Endothelial cell (in vitro differentiated cells): ENCODE data around the gene RHBDF1. TPM values are rescaled to one million over a fixed set of nuclear protein-coding genes. Genes with fewer than 3 reads are reported as not detected.
"Not testable (repeated sequence)": the region's sequence is repeated elsewhere in the genome, so short reads cannot be mapped to it uniquely, and the experiment has no call there.

ENCODE experiments used
- DNase-seq: peaks from one replicate; pipeline ENCODE4 v3.0.0; 2021; ENCODE audit warnings: low spot score
- H3K27ac Mint-ChIP-seq: one replicate; pipeline ENCODE4 v1.8.0; 2021; ENCODE audit warnings: mixed read lengths, inconsistent platforms; ENCODE audit not compliant: unreplicated experiment
- H3K27me3 Mint-ChIP-seq: one replicate; pipeline ENCODE4 v1.8.0; 2021; ENCODE audit warnings: mild to moderate bottlenecking, moderate library complexity, mixed read lengths, inconsistent platforms; ENCODE audit not compliant: unreplicated experiment
- H3K36me3 Mint-ChIP-seq: one replicate; pipeline ENCODE4 v1.8.0; 2021; ENCODE audit warnings: mild to moderate bottlenecking, low read depth, mixed read lengths, inconsistent platforms; ENCODE audit not compliant: unreplicated experiment
- H3K4me1 Mint-ChIP-seq: one replicate; pipeline ENCODE4 v1.8.0; 2021; ENCODE audit warnings: mild to moderate bottlenecking, mixed read lengths, inconsistent platforms; ENCODE audit not compliant: unreplicated experiment
- H3K4me3 Mint-ChIP-seq: one replicate; pipeline ENCODE4 v1.8.0; 2021; ENCODE audit warnings: mild to moderate bottlenecking, mixed read lengths, inconsistent platforms; ENCODE audit not compliant: unreplicated experiment
- H3K9me3 Mint-ChIP-seq: one replicate; pipeline ENCODE4 v1.8.0; 2021; ENCODE audit warnings: mixed read lengths, inconsistent platforms; ENCODE audit not compliant: unreplicated experiment
- total RNA-seq: library from RNA; stranded (reverse); fragmentation: NEBNext Ultra II Directional; extraction: Animal tissue kit (Norgen Biotek cat#: 25700); gene quantifications from one replicate; pipeline ENCODE4 v1.2.1, GENCODE V29; 2021; ENCODE audit not compliant: unreplicated experiment
- TF ChIP-seq, protein P1 (sequence below): fragments of 200-600 bp; sonication (generic); IDR thresholded peaks from one replicate; pipeline ENCODE4 v1.5.0; 2021; ENCODE audit warnings: antibody characterized with exemption; ENCODE audit not compliant: unreplicated experiment

Gene RHBDF1
- total RNA-seq, 1 donor from 2014 or later: 60.7 TPM

DNA sequence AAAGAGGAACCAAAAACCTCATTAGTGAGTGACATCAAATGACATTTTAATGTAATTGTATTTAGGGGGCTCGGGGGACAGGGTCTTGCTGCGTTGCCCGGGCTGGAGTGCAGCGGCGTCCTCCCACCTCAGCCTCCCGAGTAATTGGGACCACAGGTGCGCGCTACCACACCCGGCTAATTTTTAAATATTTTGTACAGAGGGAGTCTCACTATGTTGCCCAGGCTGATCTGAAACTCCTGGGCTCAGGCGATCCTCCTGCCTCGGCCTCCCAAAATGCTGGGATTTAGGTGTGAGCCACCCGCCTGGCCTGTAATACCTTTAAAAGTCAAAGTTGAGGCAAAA lies 18.2 kb downstream of the RHBDF1 start:
- H3K4me3 Mint-ChIP-seq: peak overlapping the region; percentile 95
- H3K36me3 Mint-ChIP-seq: peaks cover 26% of the 10 kb centered on the region
- TF ChIP-seq, protein P1, sequence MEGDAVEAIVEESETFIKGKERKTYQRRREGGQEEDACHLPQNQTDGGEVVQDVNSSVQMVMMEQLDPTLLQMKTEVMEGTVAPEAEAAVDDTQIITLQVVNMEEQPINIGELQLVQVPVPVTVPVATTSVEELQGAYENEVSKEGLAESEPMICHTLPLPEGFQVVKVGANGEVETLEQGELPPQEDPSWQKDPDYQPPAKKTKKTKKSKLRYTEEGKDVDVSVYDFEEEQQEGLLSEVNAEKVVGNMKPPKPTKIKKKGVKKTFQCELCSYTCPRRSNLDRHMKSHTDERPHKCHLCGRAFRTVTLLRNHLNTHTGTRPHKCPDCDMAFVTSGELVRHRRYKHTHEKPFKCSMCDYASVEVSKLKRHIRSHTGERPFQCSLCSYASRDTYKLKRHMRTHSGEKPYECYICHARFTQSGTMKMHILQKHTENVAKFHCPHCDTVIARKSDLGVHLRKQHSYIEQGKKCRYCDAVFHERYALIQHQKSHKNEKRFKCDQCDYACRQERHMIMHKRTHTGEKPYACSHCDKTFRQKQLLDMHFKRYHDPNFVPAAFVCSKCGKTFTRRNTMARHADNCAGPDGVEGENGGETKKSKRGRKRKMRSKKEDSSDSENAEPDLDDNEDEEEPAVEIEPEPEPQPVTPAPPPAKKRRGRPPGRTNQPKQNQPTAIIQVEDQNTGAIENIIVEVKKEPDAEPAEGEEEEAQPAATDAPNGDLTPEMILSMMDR: no peak
- peaks cover 13% of the 10 kb centered on the region for H3K27me3 Mint-ChIP-seq
- peaks cover 8% of the 10 kb centered on the region for H3K4me1 Mint-ChIP-seq
- peaks cover 3% of the 10 kb centered on the region for H3K9me3 Mint-ChIP-seq
- H3K27ac Mint-ChIP-seq: no peak overlapping the region
- DNase-seq: no peak

DNA sequence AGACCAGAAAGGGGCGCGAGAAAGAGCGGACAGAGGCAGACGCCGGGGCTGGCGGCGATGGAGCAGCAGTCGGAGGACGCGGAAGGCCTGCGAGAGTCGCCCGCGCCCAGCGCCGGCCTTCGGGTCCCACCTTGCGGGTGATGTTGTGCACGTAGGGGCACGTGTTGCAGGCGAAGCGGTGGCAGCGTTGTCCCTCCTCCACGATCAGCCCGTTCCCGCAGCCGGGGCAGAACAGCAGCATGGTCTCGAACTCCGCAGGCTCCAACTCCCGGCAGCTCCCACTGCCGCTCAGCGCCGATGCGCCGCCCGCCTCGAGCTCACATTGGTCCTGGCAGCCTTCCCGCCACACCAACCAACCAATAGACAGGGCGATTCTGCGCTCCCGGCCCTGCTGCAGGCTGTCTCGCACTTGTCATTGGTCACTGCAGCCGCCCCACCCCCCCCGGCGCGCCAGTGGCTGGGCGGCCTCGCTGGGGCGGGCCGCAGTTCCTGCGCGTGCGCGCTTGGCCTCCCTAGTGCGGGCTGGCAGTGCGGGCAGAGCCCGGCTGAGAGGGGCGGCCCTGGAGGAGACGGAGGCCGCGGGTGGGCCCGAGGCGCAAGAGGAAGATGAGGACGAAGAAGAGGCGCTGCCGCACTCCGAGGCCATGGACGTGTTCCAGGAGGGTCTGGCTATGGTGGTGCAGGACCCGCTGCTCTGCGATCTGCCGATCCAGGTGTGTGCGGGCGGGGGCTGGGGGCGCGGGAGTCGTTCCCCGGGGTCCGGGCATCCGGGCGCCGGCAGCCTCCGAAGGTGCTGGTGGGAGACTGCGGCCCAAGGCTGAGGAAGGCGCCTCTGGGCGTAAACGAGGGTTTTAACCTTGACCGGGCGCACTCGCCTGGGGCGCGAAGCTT lies 18.8 kb downstream of the RHBDF1 start, which contains the start of the genes POLR3K and SNRNP25:
Gene POLR3K, minus strand, starts transcription at position 263 of the 891 bp plus-strand sequence. Its CDS starts 22 bp downstream, at position 241.
Gene SNRNP25, plus strand, starts transcription at position 483 of the 891 bp plus-strand sequence. Its CDS starts 189 bp downstream, at position 672.
- Mint-ChIP-seq H3K9me3 (peaks cover 3% of the 10 kb centered on the region), H3K36me3 (peaks cover 21% of the 10 kb centered on the region), H3K4me3 (peak within 1 kb of the TSS; percentile 95), H3K27ac (peak within 1 kb of the TSS; percentile 85), H3K27me3 (peaks cover 13% of the 10 kb centered on the region), H3K4me1 (peaks cover 8% of the 10 kb centered on the region)
- TF ChIP-seq, protein P1: no peak
- DNase-seq: peak; percentile 98

DNA sequence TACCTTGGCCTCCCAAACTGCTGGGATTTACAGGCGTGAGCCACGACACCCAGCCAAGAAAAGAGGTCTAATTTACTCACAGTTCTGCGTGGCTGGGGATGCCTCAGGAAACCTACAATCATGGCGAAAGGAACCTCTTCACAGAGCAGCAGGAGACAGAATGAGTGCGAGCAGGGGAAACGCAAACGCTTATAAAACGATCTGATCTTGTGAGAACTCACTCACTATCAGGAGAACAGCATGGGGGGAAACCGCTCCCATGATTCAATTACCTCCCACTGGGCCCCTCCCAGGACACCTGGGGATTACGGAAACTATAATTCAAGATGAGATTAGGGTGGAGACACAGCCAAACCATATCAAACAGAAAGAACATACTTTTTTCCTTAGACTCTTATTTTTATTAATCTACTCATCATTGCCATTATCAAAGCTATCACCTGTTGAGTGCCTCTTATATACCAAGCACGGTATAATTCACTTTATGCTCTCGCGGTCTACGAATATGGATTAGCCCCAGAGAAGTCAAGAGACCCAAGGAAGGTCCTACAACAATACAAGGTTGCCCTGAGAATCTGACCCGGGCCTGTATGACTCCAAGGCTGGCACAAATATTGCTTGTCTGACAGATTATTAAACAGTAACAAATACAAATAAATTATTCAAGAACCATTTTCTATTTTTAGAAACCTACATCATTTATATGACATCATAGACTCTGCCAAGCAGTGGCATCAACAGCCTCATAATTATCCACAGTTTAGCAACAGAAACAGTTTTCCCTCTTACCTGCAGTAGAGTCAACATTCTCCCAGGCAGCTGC lies 21.5 kb downstream of the RHBDF1 start:
- Mint-ChIP-seq H3K9me3 (peaks cover 3% of the 10 kb centered on the region), H3K27me3 (peaks cover 1% of the 10 kb centered on the region), H3K36me3 (peaks cover 13% of the 10 kb centered on the region), H3K4me1 (peaks cover 8% of the 10 kb centered on the region), H3K27ac (peak overlapping the region; percentile 67), H3K4me3 (peak overlapping the region; percentile 62)
- TF ChIP-seq, protein P1: no peak
- no peak for DNase-seq

DNA sequence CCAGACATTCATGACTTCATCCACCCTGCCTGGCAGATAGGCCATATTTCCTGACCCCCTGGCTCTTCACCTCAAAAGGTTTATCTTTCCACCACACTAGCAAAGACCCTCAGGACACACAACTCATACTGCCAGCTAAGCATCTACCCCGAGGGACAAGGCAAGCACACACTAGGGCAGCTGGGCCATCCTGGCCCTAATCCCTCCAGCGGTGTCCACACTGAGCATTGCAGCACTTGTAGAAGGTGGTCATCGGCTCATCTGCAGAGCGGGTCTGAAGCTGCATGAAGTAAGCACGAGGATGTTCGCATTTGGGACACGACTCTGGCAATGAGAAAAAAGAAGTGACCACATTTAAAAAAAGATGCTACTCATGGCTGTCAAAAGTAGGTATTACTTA lies 25.2 kb downstream of the RHBDF1 start:
- no peak for DNase-seq
- Mint-ChIP-seq H3K9me3 (no peaks in the 10 kb centered on the region), H3K27me3 (peaks cover 2% of the 10 kb centered on the region), H3K36me3 (peaks cover 30% of the 10 kb centered on the region), H3K27ac (no peak overlapping the region), H3K4me3 (no peak overlapping the region), H3K4me1 (peaks cover 9% of the 10 kb centered on the region)
- TF ChIP-seq, protein P1: no peak

DNA sequence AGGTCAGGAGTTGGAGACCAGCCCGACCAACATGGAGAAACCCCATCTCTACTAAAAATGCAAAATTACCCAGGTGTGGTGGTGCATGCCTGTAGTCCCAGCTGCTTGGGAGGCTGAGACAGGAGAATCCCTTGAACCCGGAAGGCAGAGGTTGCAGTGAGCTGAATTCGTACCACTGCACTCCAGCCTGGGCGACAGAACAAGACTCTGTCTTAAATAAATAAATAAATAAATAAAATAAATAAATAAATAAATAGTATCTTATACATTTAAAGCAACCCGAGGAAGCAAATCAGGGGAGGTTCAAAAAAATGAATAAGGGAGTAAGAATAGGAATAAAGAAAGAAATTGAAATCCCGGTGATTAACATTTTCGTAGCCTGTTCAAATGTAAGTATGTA lies 25.9 kb downstream of the RHBDF1 start:
- not testable (repeated sequence) for H3K27ac Mint-ChIP-seq, DNase-seq, H3K27me3 Mint-ChIP-seq, H3K4me3 Mint-ChIP-seq, H3K9me3 Mint-ChIP-seq, H3K4me1 Mint-ChIP-seq
- peaks cover 36% of the 10 kb centered on the region for H3K36me3 Mint-ChIP-seq
